Hepatocyte (in vitro differentiated cells): ENCODE data around the gene SDHB. TPM values are rescaled to one million over a fixed set of nuclear protein-coding genes. Genes with fewer than 3 reads are reported as not detected.

ENCODE experiments used
- DNase-seq: peaks from one replicate; pipeline ENCODE4 v3.0.0-alpha.2; 2016; ENCODE audit warnings: low spot score
- H2AFZ ChIP-seq: fragments of 200-600 bp; sonication (generic); 2 replicates; pipeline ENCODE4 v1.6.0; 2016; ENCODE audit warnings: antibody characterized with exemption, mild to moderate bottlenecking
- H3K27ac ChIP-seq: fragments of 200-600 bp; sonication (generic); 2 replicates; pipeline ENCODE4 v1.5.1; 2016; ENCODE audit warnings: mild to moderate bottlenecking
- H3K27me3 ChIP-seq: fragments of 200-600 bp; sonication (generic); 2 replicates; pipeline ENCODE4 v1.6.1; 2016
- H3K36me3 ChIP-seq: fragments of 200-600 bp; sonication (generic); replicated peaks from 2 replicates; pipeline ENCODE4 v1.5.1; 2016; ENCODE audit warnings: low read depth; ENCODE audit not compliant: insufficient read depth
- H3K4me1 ChIP-seq: fragments of 200-600 bp; sonication (generic); 2 replicates; pipeline ENCODE4 v1.5.1; 2016; ENCODE audit warnings: mild to moderate bottlenecking, moderate library complexity; ENCODE audit not compliant: insufficient read depth
- H3K4me2 ChIP-seq: fragments of 200-600 bp; sonication (generic); 2 replicates; pipeline ENCODE4 v1.6.0; 2016
- H3K4me3 ChIP-seq: fragments of 200-600 bp; sonication (generic); 2 replicates; pipeline ENCODE4 v1.5.1; 2016; ENCODE audit warnings: mild to moderate bottlenecking
- H3K79me2 ChIP-seq: fragments of 200-600 bp; sonication (generic); 2 replicates; pipeline ENCODE4 v1.6.0; 2017; ENCODE audit warnings: mild to moderate bottlenecking
- H3K9me2 ChIP-seq: fragments of 200-600 bp; sonication (generic); replicated peaks from 2 replicates; pipeline ENCODE4 v1.6.0; 2017; ENCODE audit warnings: mild to moderate bottlenecking; ENCODE audit not compliant: insufficient read depth
- H3K9me3 ChIP-seq: fragments of 200-600 bp; sonication (generic); 2 replicates; pipeline ENCODE4 v1.5.1; 2016; ENCODE audit warnings: low read depth, mild to moderate bottlenecking
- H4K20me1 ChIP-seq: fragments of 200-600 bp; sonication (generic); 2 replicates; pipeline ENCODE4 v1.6.0; 2016; ENCODE audit warnings: mild to moderate bottlenecking; ENCODE audit not compliant: insufficient read depth, poor library complexity, severe bottlenecking
- EZH2 ChIP-seq: fragments of 200-600 bp; sonication (generic); IDR thresholded peaks from 2 replicates; pipeline ENCODE4 v1.6.1; 2016; ENCODE audit warnings: antibody characterized with exemption, mild to moderate bottlenecking, borderline replicate concordance
- EZH2phosphoT487 ChIP-seq: fragments of 200-600 bp; sonication (generic); IDR thresholded peaks from one replicate; pipeline ENCODE4 v1.6.1; 2018; ENCODE audit warnings: antibody characterized with exemption, mild to moderate bottlenecking, low read depth, moderate library complexity; ENCODE audit not compliant: unreplicated experiment, severe bottlenecking
- WGBS: methylation state at CpG from one replicate; pipeline ENCODE4 v1.1.6; 2016; ENCODE audit warnings: low lambda C conversion rate; ENCODE audit errors: missing lambda C conversion rate; 5-methylcytosine and 5-hydroxymethylcytosine counted together
- polyA plus RNA-seq: library from polyadenylated mRNA; unstranded; fragments of >200 nt; fragmentation: Nextera tagmentation; extraction: Ambion mirVana; gene quantifications from 2 replicates; pipeline ENCODE4 v1.2.1, GENCODE V29; 2016
- total RNA-seq: library from RNA; depleted of rRNA; stranded (reverse); fragments of >200 nt; gene quantifications from 2 replicates; pipeline ENCODE4 v1.2.3, GENCODE V29; 2014
- TF ChIP-seq, protein P1 (sequence below): fragments of 200-600 bp; sonication (generic); IDR thresholded peaks from 2 replicates; pipeline ENCODE4 v1.5.1; 2016; ENCODE audit warnings: antibody characterized with exemption, mild to moderate bottlenecking; ENCODE audit not compliant: poor library complexity

Gene SDHB
- total and polyA plus RNA-seq, 2 experiments from 2014 or later, result 144 to 175 TPM

DNA sequence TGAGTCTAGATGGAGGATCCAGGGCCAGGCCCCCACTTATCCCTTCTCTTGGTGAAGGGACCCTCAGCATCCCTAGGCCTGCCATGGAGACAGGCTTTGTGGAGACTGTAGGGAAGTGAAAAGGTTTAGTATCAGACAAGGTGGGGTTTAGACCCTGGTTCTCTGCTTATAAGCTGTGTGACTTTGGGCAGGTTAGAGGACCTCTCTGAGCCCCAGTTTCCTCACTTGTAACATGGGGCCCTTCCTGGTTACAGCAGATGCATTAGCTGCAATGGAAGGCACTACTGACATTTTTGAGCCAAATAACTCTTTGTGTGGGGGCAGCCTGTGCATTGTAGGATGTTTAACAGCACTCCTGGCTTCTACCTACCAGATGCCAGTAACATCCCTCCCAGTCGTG is 42.8 kb upstream of the SDHB start:
- no peaks in the 10 kb centered on the region for H3K79me2 ChIP-seq
- no peaks in the 10 kb centered on the region for H3K4me1 ChIP-seq
- H3K27me3 ChIP-seq, result no peaks in the 10 kb centered on the region
- H3K4me2 ChIP-seq, result no peak overlapping the region
- H4K20me1 ChIP-seq, result no peaks in the 10 kb centered on the region
- no peak overlapping the region for H3K4me3 ChIP-seq
- TF ChIP-seq, protein P1, sequence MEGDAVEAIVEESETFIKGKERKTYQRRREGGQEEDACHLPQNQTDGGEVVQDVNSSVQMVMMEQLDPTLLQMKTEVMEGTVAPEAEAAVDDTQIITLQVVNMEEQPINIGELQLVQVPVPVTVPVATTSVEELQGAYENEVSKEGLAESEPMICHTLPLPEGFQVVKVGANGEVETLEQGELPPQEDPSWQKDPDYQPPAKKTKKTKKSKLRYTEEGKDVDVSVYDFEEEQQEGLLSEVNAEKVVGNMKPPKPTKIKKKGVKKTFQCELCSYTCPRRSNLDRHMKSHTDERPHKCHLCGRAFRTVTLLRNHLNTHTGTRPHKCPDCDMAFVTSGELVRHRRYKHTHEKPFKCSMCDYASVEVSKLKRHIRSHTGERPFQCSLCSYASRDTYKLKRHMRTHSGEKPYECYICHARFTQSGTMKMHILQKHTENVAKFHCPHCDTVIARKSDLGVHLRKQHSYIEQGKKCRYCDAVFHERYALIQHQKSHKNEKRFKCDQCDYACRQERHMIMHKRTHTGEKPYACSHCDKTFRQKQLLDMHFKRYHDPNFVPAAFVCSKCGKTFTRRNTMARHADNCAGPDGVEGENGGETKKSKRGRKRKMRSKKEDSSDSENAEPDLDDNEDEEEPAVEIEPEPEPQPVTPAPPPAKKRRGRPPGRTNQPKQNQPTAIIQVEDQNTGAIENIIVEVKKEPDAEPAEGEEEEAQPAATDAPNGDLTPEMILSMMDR, result no peak
- TF ChIP-seq EZH2phosphoT487 (no peak), EZH2 (no peak)
- no peaks in the 10 kb centered on the region for H3K9me2 ChIP-seq
- 91% methylated on average over 1 of the region's 1 CpG for WGBS
- H2AFZ ChIP-seq, result no peak overlapping the region
- DNase-seq, result no peak
- no peaks in the 10 kb centered on the region for H3K36me3 ChIP-seq
- H3K27ac ChIP-seq, result no peak overlapping the region
- no peaks in the 10 kb centered on the region for H3K9me3 ChIP-seq

DNA sequence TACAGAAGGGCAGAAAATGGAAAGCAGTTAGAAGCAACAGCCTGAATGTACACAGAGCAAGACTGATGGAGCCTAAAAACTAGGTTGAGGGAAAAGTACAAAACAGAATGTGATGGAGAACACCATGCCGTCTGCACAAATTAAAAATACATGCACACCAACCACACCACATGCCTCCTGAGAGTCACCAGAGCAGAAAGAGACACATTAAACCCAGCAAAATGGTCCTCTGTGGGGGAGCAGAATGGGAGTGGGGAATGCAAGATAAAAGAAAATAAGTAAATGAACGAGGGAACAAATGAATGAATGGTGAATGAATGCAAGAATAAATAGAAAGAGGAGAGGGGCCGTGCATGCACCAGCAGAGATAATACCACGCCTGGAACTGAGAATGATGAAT is 41.3 kb upstream of the SDHB start:
- H3K4me2 ChIP-seq, result no peak overlapping the region
- no peaks in the 10 kb centered on the region for H3K79me2 ChIP-seq
- no peak overlapping the region for H3K27ac ChIP-seq
- TF ChIP-seq, protein P1, result no peak
- TF ChIP-seq EZH2phosphoT487 (no peak), EZH2 (no peak)
- H3K4me1 ChIP-seq, result no peaks in the 10 kb centered on the region
- H3K36me3 ChIP-seq, result no peaks in the 10 kb centered on the region
- no peaks in the 10 kb centered on the region for H3K27me3 ChIP-seq
- no peaks in the 10 kb centered on the region for H4K20me1 ChIP-seq
- no peak overlapping the region for H2AFZ ChIP-seq
- H3K9me2 ChIP-seq, result no peaks in the 10 kb centered on the region
- no peak for DNase-seq
- 78% methylated on average over 4 of the region's 4 CpGs for WGBS
- H3K9me3 ChIP-seq, result no peaks in the 10 kb centered on the region
- H3K4me3 ChIP-seq, result no peak overlapping the region

DNA sequence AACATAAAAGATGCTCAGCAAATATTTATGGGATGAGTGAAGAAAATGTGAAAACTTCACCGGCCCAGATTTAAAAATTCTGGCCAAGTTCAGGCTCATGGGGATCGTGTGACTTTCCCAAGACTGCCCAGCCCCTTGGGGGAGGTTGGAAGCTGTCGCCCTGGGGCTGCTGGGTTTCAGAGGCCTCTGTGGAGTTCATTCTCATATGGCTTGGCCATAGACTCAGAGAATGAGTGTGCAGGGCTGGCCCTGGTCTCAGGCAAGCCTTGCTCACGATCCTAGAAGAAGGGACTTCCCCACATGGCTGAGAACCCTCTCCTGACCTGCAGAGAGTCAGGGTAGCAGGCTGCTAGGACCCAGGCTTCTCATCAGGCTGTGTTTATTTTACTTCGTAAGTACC is 40.8 kb upstream of the SDHB start:
- H3K79me2 ChIP-seq, result no peaks in the 10 kb centered on the region
- H3K4me3 ChIP-seq, result no peak overlapping the region
- 75% methylated on average over 5 of the region's 5 CpGs for WGBS
- no peaks in the 10 kb centered on the region for H3K4me1 ChIP-seq
- no peak overlapping the region for H3K27ac ChIP-seq
- no peaks in the 10 kb centered on the region for H3K9me2 ChIP-seq
- TF ChIP-seq, protein P1, result no peak
- TF ChIP-seq EZH2phosphoT487 (no peak), EZH2 (no peak)
- H3K27me3 ChIP-seq, result no peaks in the 10 kb centered on the region
- DNase-seq, result no peak
- H3K4me2 ChIP-seq, result no peak overlapping the region
- H2AFZ ChIP-seq, result no peak overlapping the region
- no peaks in the 10 kb centered on the region for H3K36me3 ChIP-seq
- no peaks in the 10 kb centered on the region for H4K20me1 ChIP-seq
- H3K9me3 ChIP-seq, result no peaks in the 10 kb centered on the region

DNA sequence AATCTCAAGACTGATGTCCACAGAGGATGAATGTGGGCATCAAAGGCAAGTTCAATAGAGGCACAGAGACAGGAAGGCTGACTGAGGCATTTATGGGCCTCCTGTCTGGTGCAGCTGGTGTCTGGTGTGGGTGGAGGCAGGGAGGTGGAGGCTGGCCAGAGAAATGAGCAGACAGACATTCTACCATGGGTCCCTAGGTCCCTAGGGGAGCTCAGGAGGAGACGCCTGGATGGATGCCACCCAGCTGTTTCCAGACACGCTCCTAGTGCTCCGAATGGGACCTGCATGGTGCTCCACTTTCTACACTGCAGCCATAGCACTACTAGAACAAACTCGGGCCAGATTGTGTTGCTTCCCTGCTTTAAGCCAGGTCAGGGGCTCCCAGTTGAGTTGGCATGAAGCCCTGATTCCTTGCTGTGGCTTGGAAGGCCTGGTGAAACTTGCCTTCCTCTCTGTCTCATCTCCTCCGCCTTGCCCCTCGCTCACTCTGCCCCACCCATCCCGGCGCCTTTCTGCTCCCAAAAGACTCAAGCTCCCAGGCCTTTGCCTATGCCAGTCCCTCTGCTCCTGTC is 40.1 kb upstream of the SDHB start:
- Histone ChIP-seq H3K9me2 (no peaks in the 10 kb centered on the region), H2AFZ (no peak overlapping the region), H3K79me2 (no peaks in the 10 kb centered on the region), H3K36me3 (no peaks in the 10 kb centered on the region), H3K4me2 (no peak overlapping the region), H3K27ac (no peak overlapping the region), H3K4me1 (no peaks in the 10 kb centered on the region), H4K20me1 (no peaks in the 10 kb centered on the region), H3K9me3 (no peaks in the 10 kb centered on the region), H3K4me3 (no peak overlapping the region), H3K27me3 (no peaks in the 10 kb centered on the region)
- WGBS, result 91% methylated on average over 8 of the region's 8 CpGs
- no peak for DNase-seq
- no peak for TF ChIP-seq EZH2
